CMK (cell line): ENCODE results near the gene SCO2.
A peak's percentile ranks its signal among the peaks of the same experiment; 100 is the strongest.

Source experiments
- DNase-seq: peaks from one replicate; pipeline ENCODE4 v3.0.0-alpha.2; 2010; ENCODE audit warnings: low read depth

SCO2 gene

GRCh38 chr22:50525104-50525857 lies at the start of gene SCO2:
SCO2 (minus strand) TSS chr22:50525598; CDS start chr22:50524411, 1,187 bp downstream.
- DNase-seq = peak; percentile 91

GRCh38 chr22:50574383-50574755 lies 49.0 kb upstream of the SCO2 start:
- no peak for DNase-seq

- DNase-seq = no peak
Observed at GRCh38 chr22:50573491-50574382, 48.3 kb upstream of the SCO2 start.

GRCh38 chr22:50572965-50573364 lies 47.6 kb upstream of the SCO2 start:
- no peak for DNase-seq

- no peak for DNase-seq
Observed at GRCh38 chr22:50571264-50572175, 46.1 kb upstream of the SCO2 start.

- DNase-seq = no peak
Observed at GRCh38 chr22:50570861-50571260, 45.5 kb upstream of the SCO2 start.

- DNase-seq = no peak
Observed at GRCh38 chr22:50569896-50570535, 44.6 kb upstream of the SCO2 start.

- no peak for DNase-seq
Observed at GRCh38 chr22:50569041-50569459, 43.7 kb upstream of the SCO2 start.

GRCh38 chr22:50568626-50569025 lies 43.2 kb upstream of the SCO2 start:
- no peak for DNase-seq

- no peak for DNase-seq
Observed at GRCh38 chr22:50567721-50568252, 42.4 kb upstream of the SCO2 start.

- DNase-seq = no peak
Observed at GRCh38 chr22:50564289-50564688, 38.9 kb upstream of the SCO2 start.

- DNase-seq = no peak
Observed at GRCh38 chr22:50563413-50564160, 38.2 kb upstream of the SCO2 start.

GRCh38 chr22:50562523-50563412 lies 37.4 kb upstream of the SCO2 start, which contains the start of gene SYCE3:
SYCE3 (minus strand) TSS chr22:50562919; CDS start chr22:50556405, 6,514 bp downstream.
- peak; percentile 86 for DNase-seq

- no peak for DNase-seq
Observed at GRCh38 chr22:50561401-50562358, 36.3 kb upstream of the SCO2 start.

GRCh38 chr22:50560034-50560433 lies 34.6 kb upstream of the SCO2 start:
- DNase-seq = no peak

GRCh38 chr22:50556703-50557102 lies 31.3 kb upstream of the SCO2 start:
- DNase-seq = no peak

- no peak for DNase-seq
Observed at GRCh38 chr22:50553310-50553709, 27.9 kb upstream of the SCO2 start.

GRCh38 chr22:50551160-50551752 lies 25.9 kb upstream of the SCO2 start:
- no peak for DNase-seq
